HG03045 (cell line): Measurements from ENCODE around the gene CAPN2.
"Not testable (repeated sequence)": the region's sequence is repeated elsewhere in the genome, so short reads cannot be mapped to it uniquely, and the experiment has no call there.

Source experiments
- ATAC-seq: cut with Tn5 transposase; IDR thresholded peaks from one replicate; pipeline ENCODE4 v1.9.1; 2021; ENCODE audit warnings: mild to moderate bottlenecking, moderate library complexity; ENCODE audit not compliant: unreplicated experiment

Gene CAPN2

GRCh38 chr1:223716302-223716862 is 4.0 kb downstream of the CAPN2 start:
- peak; percentile 34 for ATAC-seq

GRCh38 chr1:223717123-223717522 is 4.8 kb downstream of the CAPN2 start:
- no peak for ATAC-seq

- no peak for ATAC-seq
Measured at GRCh38 chr1:223717695-223718363, 5.5 kb downstream of the CAPN2 start.

- no peak for ATAC-seq
Measured at GRCh38 chr1:223718850-223719249, 6.5 kb downstream of the CAPN2 start.

- no peak for ATAC-seq
Measured at GRCh38 chr1:223720971-223721591, 8.7 kb downstream of the CAPN2 start.

- ATAC-seq: no peak
Measured at GRCh38 chr1:223721658-223722607, 9.6 kb downstream of the CAPN2 start.

GRCh38 chr1:223723351-223723904 is 11.1 kb downstream of the CAPN2 start:
- ATAC-seq: no peak

GRCh38 chr1:223724376-223724775 is 12.0 kb downstream of the CAPN2 start:
- ATAC-seq: no peak

GRCh38 chr1:223725578-223725977 is 13.2 kb downstream of the CAPN2 start:
- ATAC-seq: no peak

GRCh38 chr1:223726380-223727001 is 14.2 kb downstream of the CAPN2 start:
- ATAC-seq: peak; percentile 89

- ATAC-seq: no peak
Measured at GRCh38 chr1:223727541-223727940, 15.2 kb downstream of the CAPN2 start.

- no peak for ATAC-seq
Measured at GRCh38 chr1:223729906-223730305, 17.6 kb downstream of the CAPN2 start.

- ATAC-seq: no peak
Measured at GRCh38 chr1:223730479-223731132, 18.3 kb downstream of the CAPN2 start.

- ATAC-seq: no peak
Measured at GRCh38 chr1:223731133-223731770, 18.9 kb downstream of the CAPN2 start.

- no peak for ATAC-seq
Measured at GRCh38 chr1:223732993-223733798, 20.9 kb downstream of the CAPN2 start.

- ATAC-seq: no peak
Measured at GRCh38 chr1:223733898-223734852, 21.8 kb downstream of the CAPN2 start.

- not testable (repeated sequence) for ATAC-seq
Measured at GRCh38 chr1:223736638-223737037, 24.3 kb downstream of the CAPN2 start.

- no peak for ATAC-seq
Measured at GRCh38 chr1:223737342-223737741, 25.0 kb downstream of the CAPN2 start.
